HTR-8/SVneo (cell line): ENCODE results near the gene TMEM95.

Experiments used
- DNase-seq: peaks from one replicate; pipeline ENCODE4 v3.0.0; 2011; ENCODE audit warnings: low spot score, mixed read lengths; ENCODE audit not compliant: insufficient read length
- FAIRE-seq: peaks from 2 replicates; lab custom pipeline; 2011; peaks lifted over from hg19 to GRCh38; lab: Jason Lieb, UNC

The TMEM95 gene

GRCh38 chr17:7396147-7396546, 41.2 kb downstream of the TMEM95 start:
- DNase-seq (no peak), FAIRE-seq (no peak)

DNA sequence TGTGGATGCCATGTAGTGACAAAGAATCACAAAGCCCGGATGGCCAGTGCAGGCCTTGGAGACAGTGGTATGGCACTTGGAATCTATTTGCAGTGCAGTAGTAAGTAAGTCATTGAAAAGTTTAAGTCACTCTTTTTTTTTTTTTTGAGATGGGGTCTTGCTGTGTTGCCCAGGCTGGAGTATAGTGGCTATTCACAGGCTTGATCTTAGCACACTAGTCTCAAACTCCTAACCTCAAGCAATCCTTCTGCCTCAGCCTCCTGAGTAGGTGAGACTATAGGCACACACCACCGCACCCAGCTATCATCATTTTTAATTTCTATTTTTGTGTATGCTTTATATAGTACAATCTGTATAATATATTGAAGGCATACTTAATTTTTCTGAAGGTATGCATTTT, 43.7 kb downstream of the TMEM95 start:
- no peak for FAIRE-seq
- DNase-seq, result no peak

GRCh38 chr17:7403043-7403726, 48.2 kb downstream of the TMEM95 start:
- FAIRE-seq (peak; percentile 9), DNase-seq (no peak)

GRCh38 chr17:7403727-7403976, 48.7 kb downstream of the TMEM95 start:
- DNase-seq (peak; percentile 85), FAIRE-seq (no peak)

DNA sequence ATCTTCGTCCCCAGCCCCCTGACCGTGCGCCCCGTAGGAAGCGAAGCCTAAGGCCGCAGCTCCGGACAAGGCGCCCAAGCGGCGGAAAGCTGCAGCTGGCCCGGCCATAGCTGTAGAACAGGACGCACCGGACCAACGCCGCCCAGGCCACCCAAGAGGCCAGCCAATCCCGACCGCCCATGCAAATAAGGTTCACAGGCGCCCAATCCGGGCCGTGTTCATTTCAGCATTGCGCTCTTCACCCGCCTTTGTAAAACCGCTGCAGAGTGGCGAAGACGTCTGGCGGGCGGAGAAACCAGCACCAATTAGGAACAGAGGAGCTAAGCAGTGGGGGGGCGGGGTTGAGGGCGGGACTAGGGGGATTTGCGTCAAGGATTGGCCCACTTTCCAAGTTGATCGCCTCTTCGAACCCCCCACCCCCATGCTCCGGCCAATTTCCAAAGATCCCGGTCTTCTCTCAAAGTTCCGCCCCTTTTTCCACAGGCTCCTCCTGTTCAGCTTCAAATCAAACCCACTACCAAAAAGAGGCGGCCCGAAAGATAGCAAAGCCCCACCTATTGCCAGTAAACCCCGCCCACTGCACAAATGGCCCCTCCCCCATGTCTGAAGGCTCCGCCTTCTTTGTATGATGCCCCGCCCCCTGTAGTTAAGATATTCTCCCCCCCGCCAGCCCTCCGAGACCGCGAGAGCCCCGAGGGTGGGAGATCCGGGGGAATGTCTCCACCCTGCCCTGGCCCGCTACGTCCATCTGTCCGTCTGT, 49.2 kb downstream of the TMEM95 start, which contains the start of gene TMEM256:
Gene TMEM256 (minus strand): TSS at position 121 of the 760 bp plus-strand sequence. CDS start 13 bp downstream, at position 108.
- FAIRE-seq (peak; percentile 98), DNase-seq (peak; percentile 99)

- FAIRE-seq, result no peak
- DNase-seq, result peak; percentile 81
Measured at GRCh38 chr17:7404737-7405349, 49.9 kb downstream of the TMEM95 start.

DNA sequence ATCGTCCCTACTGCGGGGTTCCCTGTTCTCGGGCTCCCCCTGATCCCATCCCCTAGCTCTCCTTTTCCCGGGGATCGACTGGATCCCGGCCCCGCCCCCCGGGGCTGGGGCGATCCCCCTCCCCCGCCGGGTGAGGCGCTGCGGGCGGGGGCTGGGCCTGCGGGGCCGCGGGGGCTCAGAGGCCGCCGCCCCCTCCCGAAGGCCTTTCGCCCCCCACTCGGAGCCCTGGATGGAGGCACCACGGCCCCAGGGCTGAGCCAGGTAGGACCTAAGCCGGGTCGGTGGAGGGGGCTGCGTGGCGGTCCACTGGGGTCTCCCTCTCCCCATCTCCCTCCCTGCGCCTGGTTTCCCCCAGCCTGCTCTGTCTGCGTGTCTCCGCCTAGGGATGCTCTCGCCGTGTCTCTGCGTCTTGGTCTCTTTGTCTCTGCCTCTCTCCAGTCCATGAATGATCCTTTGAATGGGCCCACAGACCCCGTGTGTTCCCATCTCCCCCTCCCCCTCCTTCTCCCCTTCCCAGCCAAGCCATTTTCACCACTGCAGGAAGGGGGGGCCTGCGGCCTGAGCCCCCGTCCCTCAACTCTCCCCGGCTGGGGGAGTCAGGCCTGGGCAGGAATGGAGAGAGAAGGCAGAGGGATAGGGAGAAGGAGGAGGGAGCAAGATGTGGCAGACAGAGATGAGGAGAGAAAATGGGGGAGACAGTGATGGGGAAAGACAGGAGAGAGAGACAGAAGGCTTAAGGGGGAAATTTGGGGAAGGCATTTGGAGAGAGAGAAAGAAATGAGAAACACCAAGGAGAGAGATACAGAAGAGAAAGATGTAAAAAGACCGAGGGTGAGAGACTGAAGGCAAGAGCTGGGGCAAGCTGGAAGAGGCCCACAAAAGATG, 50.6 kb downstream of the TMEM95 start:
- DNase-seq, result no peak
- FAIRE-seq, result no peak

- DNase-seq (no peak), FAIRE-seq (no peak)
Measured at GRCh38 chr17:7406235-7406825, 51.4 kb downstream of the TMEM95 start.
